Natural killer cell treated with Interleukin-12 subunit alpha and Interleukin-12 subunit beta and Interleukin-15 and Interleukin-18, amount 100 ng/mL, for 72 hours (primary cell): ENCODE results near the gene TUBB2A. TPM values are rescaled to one million over a fixed set of nuclear protein-coding genes. Genes with fewer than 3 reads are reported as not detected.
A peak's percentile ranks its signal among the peaks of the same experiment; 100 is the strongest.

Experiments used
- ATAC-seq, 2 donors: fragments of 150-1000 bp; cut with Tn5 transposase in 1 of 2; sonication (Bioruptor Pico), chemical (Tn5 transposase) in 1 of 2; 2 replicates each; pipeline ENCODE4 v1.10.0; 2021
- DNase-seq: peaks from one replicate; pipeline ENCODE4 v3.0.0; 2022; ENCODE audit warnings: low spot score
- H3K27ac Mint-ChIP-seq, 2 donors: 1 replicate in 1 of 2; 2 replicates in 1 of 2; pipeline ENCODE4 v1.8.0; 2022; ENCODE audit warnings: mixed read lengths in 2 of 2, mild to moderate bottlenecking in 1 of 2, moderate library complexity in 1 of 2
- H3K27me3 Mint-ChIP-seq, 2 donors: 1 replicate in 1 of 2; 2 replicates in 1 of 2; pipeline ENCODE4 v1.8.0; 2022; ENCODE audit warnings: mixed read lengths in 2 of 2
- H3K36me3 Mint-ChIP-seq: one replicate; pipeline ENCODE4 v1.8.0; 2022; ENCODE audit warnings: mixed read lengths
- H3K4me1 Mint-ChIP-seq, 2 donors: 1 replicate in 1 of 2; 2 replicates in 1 of 2; pipeline ENCODE4 v1.8.0; 2022; ENCODE audit warnings: low read depth in 2 of 2, mixed read lengths in 2 of 2, mild to moderate bottlenecking in 1 of 2
- H3K4me3 Mint-ChIP-seq: one replicate; pipeline ENCODE4 v1.8.0; 2022; ENCODE audit warnings: mixed read lengths
- H3K9me3 Mint-ChIP-seq: 2 replicates; pipeline ENCODE4 v1.8.0; 2022; ENCODE audit warnings: mixed read lengths
- total RNA-seq, 2 donors: library from RNA; stranded (reverse); gene quantifications; one replicate each; pipeline ENCODE4 v1.2.3, GENCODE V29; 2022

TUBB2A gene
- total RNA-seq, 2 donors from 2014 or later, result 1.7 to 5.8 TPM

GRCh38 chr6:3109761-3110160 lies 47.6 kb downstream of the TUBB2A start:
- no peak for ATAC-seq
- Mint-ChIP-seq H3K27ac (no peak overlapping the region), H3K36me3 (peaks cover 21% of the 10 kb centered on the region), H3K4me3 (no peak overlapping the region), H3K9me3 (no peaks in the 10 kb centered on the region), H3K4me1 (peaks cover 0 to 11% of the 10 kb centered on the region in 2 donors), H3K27me3 (no peaks in the 10 kb centered on the region)
- DNase-seq, result no peak

- Mint-ChIP-seq H3K27ac (peak overlapping the region in 1 of 2 donors; percentile 29), H3K4me1 (peaks cover 6 to 14% of the 10 kb centered on the region in 2 donors), H3K27me3 (no peaks in the 10 kb centered on the region), H3K9me3 (no peaks in the 10 kb centered on the region), H3K4me3 (no peak overlapping the region), H3K36me3 (peaks cover 30% of the 10 kb centered on the region)
- ATAC-seq (no peak), DNase-seq (no peak)
Measured at GRCh38 chr6:3108746-3109414, 48.5 kb downstream of the TUBB2A start.

Other genes starting within 250 kb of the TUBB2A start
- 100 to 1,000 TPM; 158 to 170 TPM for gene SERPINB6, start 186.0 kb downstream of the TUBB2A start, total RNA-seq
- gene NQO2, start 157.7 kb downstream of the TUBB2A start, total RNA-seq, result 10 to 100 TPM; 18.0 to 35.1 TPM
- 10 to 100 TPM; 28.2 to 41.4 TPM for gene RIPK1, start 89.0 kb downstream of the TUBB2A start, total RNA-seq
- gene BPHL, start 38.8 kb downstream of the TUBB2A start, total RNA-seq, result 1 to 10 TPM; 5.6 to 7.3 TPM
- not detected for gene TUBB2B, start 70.1 kb upstream of the TUBB2A start, total RNA-seq
- 10 to 100 TPM; 16.4 to 25.2 TPM for gene PSMG4, start 101.4 kb upstream of the TUBB2A start, total RNA-seq